ENCODE measurements around the gene KAT14.
"Not testable (repeated sequence)": the region's sequence is repeated elsewhere in the genome, so short reads cannot be mapped to it uniquely, and the experiment has no call there.

The KAT14 gene, protein sequence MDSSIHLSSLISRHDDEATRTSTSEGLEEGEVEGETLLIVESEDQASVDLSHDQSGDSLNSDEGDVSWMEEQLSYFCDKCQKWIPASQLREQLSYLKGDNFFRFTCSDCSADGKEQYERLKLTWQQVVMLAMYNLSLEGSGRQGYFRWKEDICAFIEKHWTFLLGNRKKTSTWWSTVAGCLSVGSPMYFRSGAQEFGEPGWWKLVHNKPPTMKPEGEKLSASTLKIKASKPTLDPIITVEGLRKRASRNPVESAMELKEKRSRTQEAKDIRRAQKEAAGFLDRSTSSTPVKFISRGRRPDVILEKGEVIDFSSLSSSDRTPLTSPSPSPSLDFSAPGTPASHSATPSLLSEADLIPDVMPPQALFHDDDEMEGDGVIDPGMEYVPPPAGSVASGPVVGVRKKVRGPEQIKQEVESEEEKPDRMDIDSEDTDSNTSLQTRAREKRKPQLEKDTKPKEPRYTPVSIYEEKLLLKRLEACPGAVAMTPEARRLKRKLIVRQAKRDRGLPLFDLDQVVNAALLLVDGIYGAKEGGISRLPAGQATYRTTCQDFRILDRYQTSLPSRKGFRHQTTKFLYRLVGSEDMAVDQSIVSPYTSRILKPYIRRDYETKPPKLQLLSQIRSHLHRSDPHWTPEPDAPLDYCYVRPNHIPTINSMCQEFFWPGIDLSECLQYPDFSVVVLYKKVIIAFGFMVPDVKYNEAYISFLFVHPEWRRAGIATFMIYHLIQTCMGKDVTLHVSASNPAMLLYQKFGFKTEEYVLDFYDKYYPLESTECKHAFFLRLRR

DNA sequence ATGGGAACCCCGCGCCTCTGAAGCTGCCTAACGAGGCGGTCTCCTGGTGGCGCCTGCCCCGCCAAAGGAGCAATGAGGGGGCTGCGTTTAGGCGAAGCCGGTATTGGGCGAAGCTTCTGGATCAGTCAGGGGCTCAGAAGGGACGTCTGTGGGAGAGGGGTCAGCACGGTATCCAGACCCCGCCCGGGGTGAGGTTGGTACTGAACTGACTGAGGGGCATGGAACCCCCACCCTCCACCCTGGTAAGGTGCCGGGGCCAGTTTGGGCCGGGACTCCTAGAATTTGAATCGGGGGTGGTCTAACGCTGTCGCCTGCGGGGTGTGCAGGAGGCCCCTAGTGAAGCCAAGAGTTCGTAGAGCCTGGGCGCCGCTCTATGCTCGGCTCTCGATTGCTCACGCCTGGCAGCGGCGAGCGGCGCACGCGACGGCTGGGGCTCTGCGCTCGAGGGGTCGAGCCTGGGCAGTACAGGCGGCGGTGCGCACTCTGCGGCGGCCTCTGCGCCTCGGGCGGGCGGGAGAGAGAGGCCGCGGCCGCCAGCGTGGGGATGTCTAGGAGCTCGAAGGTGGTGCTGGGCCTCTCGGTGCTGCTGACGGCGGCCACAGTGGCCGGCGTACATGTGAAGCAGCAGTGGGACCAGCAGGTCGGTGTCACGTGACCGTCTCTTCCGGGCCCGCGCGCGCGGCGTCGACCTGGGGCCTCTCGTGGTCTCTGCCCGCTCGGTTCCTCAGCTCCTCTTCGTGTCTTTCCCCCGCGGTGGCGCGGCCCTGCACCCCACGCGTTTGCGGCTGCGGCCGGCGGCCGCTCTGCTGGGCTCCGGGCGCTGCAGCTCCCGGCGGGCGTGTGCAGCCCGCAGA, at the start of gene KAT14, which contains the start of gene PET117:
Gene KAT14 (plus strand): TSS at position 452 of the 854 bp plus-strand sequence. CDS start 4,798 bp downstream, outside the sequence.
Gene PET117 (plus strand): TSS at position 452 of the 854 bp plus-strand sequence. CDS start 93 bp downstream, at position 545.
- DNase-seq = peak; percentile 99

DNA sequence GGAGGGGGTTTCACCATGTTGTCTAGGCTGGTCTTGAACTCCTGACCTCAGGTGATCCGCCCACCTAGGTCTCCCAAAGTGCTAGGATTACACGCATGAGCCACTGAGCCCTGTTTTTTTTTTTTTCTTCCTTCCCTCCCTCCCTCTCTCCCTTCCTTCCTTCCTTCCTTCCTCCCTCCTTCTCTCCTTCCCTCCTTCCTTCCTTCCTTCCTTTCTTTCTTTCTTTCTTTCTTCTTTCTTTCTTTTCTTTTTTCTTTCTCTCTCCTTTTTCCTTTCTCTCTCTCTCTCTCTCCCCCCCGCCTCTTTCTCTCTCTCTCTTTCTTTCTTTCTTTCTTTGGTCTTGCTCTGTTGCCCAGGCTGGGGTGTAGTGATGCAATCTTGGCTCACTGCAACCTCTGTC, 49.4 kb upstream of the KAT14 start:
- DNase-seq = not testable (repeated sequence)

DNA sequence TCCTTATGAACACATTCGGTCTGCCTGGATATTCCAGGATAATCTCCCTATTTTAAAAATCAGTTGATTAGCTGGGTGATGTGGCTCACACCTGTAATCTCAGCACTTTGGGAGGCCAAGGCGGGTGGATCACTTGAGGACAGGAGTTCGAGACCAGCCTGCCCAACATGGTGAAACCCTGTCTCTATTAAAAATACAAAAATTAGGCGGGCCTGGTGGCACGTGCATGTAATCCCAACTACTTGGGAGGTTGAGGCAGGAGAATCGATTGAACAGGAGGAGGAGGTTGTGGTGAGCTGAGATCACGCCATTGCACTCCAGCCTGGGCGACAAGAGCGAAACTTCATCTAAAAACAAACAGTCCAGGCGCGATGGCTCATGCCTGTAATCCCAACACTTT, 48.8 kb upstream of the KAT14 start:
- not testable (repeated sequence) for DNase-seq

DNA sequence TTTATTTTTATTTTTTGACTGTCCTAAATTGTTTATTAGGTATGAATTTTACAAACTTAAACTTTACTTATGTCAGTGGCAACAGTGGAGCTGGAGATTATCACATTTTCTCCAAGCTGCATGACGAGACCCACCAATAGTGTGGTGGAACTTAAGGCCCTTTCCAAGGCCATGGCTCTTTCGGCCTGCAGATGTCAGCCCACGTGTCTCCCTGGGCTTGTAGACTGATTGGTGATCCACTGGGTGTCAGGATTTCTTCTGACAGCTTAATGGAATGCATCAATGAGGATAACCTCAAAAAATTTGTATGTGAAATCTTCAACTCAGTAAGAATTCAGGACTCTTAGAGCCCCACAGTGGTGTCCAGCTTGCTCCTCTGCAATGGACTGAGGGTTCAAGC, 47.6 kb upstream of the KAT14 start:
- DNase-seq = no peak

DNA sequence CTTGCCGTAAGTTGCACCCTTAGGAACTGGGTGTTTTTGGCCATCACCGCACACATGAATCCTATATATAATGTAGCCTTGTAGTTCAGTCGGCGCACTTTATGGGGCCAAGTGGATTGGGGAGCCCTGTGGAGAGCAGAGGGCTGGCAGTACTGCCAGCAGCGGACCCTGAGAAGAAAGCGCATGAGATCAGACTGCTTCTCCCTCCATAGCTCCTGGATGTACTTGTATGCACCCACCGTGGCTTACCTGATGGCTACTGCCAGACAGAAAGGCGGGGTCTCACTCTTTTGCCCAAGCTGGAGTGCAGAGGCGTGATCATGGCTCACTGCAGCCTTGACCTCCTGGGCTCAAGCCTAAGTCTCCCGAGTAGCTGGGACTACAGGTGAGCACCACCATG, 47.2 kb upstream of the KAT14 start:
- DNase-seq = no peak

DNA sequence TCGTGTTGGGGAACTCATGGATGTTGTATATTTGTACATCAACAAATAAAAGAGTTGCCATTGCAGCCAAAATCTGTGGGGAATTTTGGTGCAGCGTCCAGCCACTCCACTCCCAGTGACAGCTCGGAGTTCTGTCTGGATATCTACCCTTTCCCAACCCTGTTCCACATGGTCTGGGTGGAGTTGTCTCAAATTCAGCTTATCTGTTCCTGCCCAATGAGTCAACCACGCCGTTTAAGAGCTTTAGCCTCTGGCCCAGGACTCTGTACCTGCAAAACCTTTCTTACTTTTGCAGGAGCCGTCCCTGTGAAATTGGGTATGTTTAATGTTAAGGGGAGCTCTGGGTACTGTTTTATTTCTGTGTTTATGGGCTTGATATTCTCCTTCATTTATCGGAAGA, 46.0 kb upstream of the KAT14 start:
- no peak for DNase-seq

DNA sequence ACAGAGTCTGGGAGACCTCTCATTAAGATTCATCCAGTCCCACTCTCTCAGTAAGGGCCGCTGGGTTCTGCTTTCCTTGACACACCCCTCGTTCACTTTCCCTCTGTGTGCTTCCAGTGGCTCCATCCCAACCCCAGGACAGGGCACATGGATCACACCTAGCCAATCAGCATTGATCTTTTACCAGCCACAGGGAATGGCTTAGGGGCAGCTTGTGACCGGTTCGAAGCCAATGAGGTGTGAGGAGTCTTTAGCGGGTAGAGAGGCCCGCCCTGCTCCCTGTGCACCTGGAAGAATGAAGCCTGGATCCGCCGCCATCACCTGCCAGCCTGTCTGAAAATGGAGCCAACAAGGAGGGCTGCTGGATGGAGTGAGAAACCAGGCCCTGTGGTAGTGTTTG, 44.8 kb upstream of the KAT14 start:
- DNase-seq = no peak

DNA sequence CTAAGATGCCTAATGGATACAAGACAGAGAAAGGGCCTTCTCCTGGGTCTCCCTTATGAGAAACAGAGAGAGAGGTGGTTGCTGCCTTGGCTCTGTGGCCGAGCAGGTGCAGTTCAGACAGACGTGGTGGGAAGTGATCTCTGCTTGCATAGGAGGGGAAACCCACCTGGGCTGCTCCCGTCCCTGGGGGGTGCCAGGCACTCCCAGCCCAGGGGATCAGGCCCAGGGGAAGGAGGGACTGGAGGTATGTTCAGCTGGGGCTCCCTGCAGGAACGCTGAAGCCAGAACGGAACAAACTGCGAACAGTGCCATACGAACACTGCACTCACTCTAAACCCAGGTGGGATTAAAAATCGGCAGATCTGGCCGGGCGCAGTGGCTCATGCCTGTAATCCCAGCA, 44.3 kb upstream of the KAT14 start:
- no peak for DNase-seq

DNA sequence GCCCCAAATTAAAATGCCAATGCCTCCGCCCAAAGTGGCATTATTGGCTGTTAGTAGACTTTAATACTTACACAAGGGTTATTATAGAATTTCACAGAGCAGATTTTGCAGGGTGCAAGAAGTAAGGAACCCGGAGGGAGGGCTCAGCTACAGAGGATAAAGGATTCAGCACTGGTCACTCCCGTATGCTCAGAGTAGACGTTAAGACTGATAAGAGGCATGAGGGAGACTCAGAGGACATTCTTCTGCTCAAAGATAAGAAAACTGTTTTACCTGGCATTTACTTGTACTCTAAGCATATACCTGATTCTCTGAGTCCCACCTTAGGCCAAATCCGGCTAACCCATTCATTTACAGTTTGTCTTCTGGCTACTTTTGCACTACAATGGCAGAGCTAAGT, 43.5 kb upstream of the KAT14 start:
- DNase-seq = no peak

DNA sequence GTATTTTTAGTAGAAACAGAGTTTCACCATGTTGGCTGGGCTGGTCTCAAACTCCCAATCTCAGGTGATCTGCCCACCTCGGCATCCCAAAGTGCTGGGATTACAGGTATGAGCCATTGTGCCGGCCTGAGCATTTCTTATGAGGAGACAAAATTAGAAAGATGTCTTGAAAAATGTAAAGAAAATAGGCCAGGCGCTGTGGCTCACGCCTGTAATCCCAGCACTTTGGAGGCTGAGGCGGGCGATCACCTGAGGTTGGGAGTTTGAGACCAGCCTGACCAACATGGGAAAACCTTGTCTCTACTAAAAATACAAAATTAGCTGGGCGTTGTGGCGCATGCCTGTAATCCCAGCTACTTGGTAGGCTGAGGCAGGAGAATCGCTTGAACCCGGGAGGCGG, 37.1 kb upstream of the KAT14 start:
- DNase-seq = not testable (repeated sequence)

DNA sequence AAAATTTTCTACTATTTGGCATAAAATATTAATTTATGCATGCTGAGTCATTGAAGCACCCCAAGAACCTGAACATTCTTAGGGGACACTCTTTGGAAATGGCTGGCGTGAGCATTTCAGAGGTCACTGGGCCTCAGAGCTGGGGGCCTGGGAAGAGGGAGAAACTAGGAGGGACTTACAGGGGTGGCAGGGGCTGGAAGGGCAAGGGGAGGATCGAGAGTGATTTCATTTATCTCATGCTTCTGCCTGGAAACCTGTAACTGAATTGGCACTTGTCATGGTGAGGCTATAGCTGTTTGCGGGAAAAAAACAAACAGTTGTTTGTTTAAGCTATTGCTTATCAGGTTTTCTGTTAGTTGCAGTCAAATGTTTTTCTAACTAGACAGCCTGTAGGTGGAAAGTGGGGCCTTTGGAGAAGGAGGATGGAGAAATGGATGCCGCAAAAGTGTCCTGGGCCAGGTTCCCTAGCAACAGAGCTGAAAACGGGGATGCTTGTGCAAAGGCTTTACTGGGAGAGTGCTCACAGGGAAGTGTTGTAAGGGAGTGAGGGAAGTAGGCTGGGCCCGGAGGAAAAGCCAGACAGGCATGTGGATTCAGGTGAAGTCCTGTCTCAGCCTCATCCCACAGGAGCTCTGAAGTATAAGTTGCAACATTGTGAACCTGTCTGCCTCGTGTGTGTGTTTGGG, 36.4 kb upstream of the KAT14 start:
- DNase-seq = no peak

DNA sequence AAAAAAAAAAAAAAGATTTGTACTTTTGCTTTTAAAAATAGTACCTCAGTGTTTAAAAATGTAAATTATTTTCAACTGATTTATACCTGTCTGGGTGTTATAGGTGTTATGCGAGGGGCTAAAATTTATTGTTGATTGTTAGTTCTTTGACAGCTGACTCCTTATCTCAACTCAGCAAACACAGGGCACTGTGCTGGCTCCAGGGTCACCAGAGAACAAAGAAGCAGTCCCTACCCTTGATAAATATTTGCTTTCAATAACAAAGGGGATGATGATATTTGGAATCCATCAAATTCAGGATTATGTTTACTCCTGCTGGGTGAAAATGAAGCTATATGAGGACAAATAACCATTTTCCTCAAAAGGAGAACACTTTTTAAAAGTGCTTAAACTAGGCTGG, 34.2 kb upstream of the KAT14 start:
- no peak for DNase-seq

DNA sequence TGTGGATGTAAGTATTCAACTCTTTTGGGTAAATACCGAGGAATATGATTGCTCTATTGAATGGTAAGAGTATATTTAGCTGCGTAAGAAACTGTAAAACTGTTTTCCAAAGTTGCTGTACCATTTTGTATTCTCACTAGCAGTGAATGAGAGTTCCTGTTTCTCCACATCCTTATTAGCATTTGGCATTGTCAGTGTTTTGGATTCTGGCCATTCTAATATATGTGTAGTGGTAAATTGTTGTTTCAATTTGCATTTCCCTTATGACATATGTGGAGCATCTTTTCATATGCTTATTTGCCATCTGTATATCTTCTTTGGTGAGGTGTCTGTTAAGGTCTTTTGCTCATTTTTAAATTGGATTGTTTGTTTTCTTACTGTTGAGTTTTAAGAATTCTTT, 29.3 kb upstream of the KAT14 start:
- DNase-seq = no peak

DNA sequence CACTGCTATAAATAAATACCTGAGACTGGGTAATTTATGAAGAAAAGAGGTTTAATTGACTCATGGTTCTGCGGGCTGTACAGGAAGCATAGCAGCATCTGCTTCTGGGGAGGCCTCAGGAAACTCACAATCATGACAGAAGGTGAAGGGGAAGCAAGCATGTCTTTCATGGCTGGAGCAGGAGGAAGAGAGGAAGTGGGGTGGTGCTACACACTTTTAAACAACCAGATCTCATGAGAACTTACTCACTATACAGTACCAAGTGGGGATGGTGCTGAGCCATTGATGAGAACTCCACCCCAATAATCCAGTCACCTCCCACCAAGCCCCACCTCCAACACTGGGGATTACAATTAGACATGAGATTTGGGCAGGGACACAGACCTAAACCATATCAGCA, 9.1 kb upstream of the KAT14 start:
- not testable (repeated sequence) for DNase-seq

DNA sequence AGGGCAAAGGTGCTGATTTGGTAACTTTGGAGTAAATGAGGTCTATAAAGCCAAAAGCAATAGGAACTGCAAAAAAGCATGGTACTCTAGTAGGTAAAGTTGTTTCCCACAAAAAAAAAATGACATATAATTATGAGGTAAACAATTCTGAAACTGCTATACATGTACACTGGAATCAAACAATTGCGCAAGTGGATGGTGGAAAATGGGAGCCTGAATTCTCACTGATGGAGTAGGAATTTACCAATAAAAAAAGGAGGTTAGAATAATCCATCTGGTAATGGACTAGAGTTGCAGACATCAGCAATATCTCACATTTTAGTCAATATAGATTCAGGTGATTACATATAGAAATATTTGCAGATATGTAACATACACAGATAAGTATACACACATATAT, 5.0 kb upstream of the KAT14 start:
- no peak for DNase-seq

DNA sequence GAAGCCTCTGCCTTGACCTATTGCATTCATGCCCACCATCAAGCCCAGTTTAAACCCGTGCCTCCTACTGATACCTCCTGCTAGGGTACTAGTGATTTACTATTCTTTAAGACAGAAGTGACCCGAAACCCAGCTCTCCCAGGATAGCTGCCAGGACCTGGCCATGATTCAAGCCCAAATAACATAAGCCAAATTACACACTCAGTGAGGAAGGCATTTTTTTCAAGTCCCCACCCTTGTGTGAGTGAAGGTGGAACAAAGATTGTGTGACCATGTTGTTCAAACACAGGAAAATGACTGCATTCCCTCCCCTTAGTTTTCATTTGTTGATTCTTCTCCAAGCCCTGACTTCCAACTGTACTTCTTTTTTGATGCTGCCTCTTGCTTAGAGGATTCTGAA, 3.7 kb upstream of the KAT14 start:
- no peak for DNase-seq

DNA sequence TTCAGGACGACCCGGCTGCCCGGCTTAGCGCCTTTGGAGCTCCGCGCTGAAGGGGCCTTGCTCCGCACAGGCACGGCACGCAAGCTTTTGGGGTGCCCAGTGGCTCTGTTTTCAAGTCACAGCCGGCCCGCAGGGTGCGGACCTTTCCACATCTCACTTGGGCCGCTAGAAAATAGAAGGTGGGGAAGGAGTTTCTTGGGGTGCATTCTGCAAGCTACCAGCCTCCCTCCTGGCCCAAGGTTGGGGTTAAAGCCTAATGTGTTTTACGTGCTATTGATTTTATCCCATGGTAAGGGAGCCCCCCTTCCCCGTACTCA, 561 bp downstream of the KAT14 start:
- DNase-seq = no peak

DNA sequence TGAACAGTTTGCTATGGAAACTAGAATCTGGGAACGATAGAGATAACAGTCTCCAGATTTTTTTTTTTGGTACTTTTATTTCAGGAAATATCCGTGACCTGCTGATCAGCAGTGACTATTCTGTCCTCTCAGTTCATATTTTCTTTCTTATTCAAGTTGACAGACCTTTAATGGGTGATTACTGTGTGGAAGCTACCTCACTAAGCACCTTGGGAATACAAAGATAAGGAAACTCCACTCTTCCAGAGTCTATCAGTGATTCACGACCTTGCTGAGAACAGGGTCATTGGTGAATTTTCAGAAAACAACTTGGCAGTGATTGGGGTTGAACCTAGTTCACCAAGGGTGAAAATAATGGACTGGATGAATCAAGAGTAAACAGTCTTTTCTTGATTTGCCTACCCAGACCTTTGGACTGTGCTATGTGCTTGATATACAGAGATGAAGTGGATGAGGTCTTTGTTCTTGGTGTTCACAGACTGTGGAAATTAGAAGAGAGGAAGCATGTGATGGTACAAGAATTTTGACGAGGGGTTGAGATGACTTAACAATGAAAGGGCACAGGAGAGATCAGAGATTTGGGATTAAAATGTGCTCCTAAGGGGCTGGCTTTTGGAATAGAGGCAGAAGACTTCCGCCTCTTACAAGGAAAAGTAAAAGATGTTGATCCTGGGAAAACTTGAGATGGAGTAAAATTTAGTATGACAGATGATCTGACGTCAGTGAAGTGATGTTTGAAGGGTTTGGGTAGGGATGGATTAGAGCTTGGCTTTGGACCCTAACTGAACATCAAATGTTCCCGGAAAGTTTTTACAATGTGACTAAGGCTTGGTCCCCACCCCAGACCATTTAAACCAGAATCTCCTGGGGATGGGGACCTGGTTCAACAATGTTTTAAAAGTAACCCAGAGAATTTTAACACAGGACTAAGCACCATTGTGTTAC, 1.2 kb downstream of the KAT14 start:
- DNase-seq = peak; percentile 11

DNA sequence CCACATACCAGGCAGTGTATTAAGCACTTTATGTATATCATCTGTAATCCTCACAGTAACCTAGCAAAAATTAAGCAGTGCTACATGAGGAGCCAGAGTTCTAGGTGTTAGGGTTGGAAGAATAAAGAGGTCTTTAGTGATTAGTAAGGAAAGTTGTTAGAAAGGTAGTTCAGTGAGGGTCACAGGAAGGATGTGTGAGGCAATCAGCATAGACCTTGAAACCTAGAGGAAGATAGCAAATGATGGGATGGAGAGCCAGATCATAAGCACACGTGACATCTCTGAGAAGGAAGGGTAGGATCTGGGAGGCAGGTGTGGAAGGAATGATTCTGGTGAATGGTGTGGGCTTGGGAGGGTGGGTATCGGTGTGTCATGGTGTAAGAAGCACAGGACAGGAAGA, 2.2 kb downstream of the KAT14 start:
- no peak for DNase-seq

DNA sequence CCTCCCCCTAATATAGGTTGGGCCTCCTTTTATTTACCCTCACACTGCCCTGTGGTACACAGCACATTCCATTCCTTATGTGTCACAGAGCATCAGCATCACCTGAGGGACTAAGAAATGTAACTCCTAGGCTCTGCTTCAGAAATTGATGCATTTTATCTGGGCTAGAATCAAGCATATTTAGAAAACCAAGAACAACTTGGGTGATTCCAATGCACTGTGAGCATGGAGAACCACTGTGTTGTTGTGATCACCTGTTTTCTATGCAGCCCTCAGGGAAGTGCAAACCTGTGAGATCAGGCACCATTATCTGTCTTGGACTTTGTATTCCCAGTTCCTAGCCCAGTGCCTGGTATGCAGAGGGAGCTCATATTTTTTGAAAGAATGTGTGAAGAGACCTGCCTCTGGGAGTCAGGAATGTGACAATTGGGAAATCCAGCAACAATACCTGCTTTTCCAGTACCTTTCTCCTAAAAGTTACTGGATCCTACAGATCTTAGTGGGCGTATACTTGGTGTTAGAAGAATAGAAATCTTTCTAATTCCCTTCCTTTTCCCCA, 7.0 kb downstream of the KAT14 start:
- DNase-seq = no peak

DNA sequence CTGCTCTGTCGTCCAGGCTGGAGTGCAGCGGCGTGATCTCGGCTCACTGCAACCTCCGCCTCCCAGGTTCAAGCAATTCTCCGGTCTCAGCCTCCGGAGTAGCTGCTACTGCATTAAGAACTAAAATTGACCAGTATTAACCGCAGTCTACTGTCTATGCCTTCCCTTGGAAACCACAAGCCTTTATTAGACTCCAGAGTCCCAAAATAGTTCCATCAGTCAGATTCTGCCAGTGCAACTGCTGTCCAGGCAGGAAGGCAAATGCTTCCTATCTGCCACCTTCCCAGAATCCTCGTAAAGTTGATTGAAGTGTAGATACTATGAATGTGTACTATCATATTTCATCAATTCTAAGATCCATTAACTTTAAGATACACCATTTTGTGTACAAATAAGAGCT, 16.7 kb downstream of the KAT14 start:
- no peak for DNase-seq
